NB4 (cell line): ENCODE measurements around the gene SLC22A17.

Experiments
- DNase-seq: peaks from one replicate; pipeline ENCODE4 v3.0.0; 2010; ENCODE audit warnings: low read depth
- H3K4me3 ChIP-seq: one replicate; pipeline ENCODE4 v1.5.1; 2011; ENCODE audit warnings: mild to moderate bottlenecking, low read depth, low read length, moderate library complexity
- MYC ChIP-seq: IDR thresholded peaks from 2 replicates; pipeline ENCODE4 v1.6.1; 2011; ENCODE audit warnings: low read depth, low read length
- POLR2A ChIP-seq: IDR thresholded peaks from 2 replicates; pipeline ENCODE4 v1.6.1; 2011; ENCODE audit warnings: mild to moderate bottlenecking; ENCODE audit not compliant: insufficient read length; ENCODE audit errors: extremely low read depth
- TF ChIP-seq, protein P1 (sequence below): IDR thresholded peaks from one replicate; pipeline ENCODE4 v1.5.1; 2012; ENCODE audit warnings: low read depth, low read length
- TF ChIP-seq, protein P2 (sequence below): IDR thresholded peaks from 2 replicates; pipeline ENCODE4 v1.6.1; 2011; ENCODE audit warnings: low read depth, low read length

The SLC22A17 gene

DNA sequence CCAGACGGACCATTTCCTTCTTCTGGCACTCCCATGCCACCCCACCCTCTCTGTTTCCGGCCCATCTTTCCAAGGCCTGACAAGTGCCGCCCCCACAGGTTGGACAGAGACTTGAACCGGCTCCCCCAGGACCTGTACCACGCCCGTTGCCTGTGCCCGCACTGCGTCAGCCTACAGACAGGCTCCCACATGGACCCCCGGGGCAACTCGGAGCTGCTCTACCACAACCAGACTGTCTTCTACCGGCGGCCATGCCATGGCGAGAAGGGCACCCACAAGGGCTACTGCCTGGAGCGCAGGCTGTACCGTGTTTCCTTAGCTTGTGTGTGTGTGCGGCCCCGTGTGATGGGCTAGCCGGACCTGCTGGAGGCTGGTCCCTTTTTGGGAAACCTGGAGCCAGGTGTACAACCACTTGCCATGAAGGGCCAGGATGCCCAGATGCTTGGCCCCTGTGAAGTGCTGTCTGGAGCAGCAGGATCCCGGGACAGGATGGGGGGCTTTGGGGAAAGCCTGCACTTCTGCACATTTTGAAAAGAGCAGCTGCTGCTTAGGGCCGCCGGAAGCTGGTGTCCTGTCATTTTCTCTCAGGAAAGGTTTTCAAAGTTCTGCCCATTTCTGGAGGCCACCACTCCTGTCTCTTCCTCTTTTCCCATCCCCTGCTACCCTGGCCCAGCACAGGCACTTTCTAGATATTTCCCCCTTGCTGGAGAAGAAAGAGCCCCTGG is 23.0 kb upstream of the SLC22A17 start:
- H3K4me3 ChIP-seq = no peak overlapping the region
- DNase-seq = no peak
- TF ChIP-seq MYC (no peak), POLR2A (no peak)
- TF ChIP-seq, protein P1, sequence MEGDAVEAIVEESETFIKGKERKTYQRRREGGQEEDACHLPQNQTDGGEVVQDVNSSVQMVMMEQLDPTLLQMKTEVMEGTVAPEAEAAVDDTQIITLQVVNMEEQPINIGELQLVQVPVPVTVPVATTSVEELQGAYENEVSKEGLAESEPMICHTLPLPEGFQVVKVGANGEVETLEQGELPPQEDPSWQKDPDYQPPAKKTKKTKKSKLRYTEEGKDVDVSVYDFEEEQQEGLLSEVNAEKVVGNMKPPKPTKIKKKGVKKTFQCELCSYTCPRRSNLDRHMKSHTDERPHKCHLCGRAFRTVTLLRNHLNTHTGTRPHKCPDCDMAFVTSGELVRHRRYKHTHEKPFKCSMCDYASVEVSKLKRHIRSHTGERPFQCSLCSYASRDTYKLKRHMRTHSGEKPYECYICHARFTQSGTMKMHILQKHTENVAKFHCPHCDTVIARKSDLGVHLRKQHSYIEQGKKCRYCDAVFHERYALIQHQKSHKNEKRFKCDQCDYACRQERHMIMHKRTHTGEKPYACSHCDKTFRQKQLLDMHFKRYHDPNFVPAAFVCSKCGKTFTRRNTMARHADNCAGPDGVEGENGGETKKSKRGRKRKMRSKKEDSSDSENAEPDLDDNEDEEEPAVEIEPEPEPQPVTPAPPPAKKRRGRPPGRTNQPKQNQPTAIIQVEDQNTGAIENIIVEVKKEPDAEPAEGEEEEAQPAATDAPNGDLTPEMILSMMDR = no peak
- TF ChIP-seq, protein P2, sequence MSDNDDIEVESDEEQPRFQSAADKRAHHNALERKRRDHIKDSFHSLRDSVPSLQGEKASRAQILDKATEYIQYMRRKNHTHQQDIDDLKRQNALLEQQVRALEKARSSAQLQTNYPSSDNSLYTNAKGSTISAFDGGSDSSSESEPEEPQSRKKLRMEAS = no peak

DNA sequence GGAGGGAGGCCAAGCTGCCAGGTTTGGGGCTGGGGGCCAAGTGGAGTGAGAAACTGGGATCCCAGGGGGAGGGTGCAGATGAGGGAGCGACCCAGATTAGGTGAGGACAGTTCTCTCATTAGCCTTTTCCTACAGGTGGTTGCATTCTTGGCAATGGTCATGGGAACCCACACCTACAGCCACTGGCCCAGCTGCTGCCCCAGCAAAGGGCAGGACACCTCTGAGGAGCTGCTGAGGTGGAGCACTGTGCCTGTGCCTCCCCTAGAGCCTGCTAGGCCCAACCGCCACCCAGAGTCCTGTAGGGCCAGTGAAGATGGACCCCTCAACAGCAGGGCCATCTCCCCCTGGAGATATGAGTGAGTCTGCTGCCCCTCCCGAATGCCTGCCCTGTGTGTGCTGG is 20.4 kb upstream of the SLC22A17 start:
- no peak for DNase-seq
- no peak for TF ChIP-seq POLR2A
- no peak for TF ChIP-seq MYC
- TF ChIP-seq, protein P1 = no peak
- TF ChIP-seq, protein P2 = no peak
- H3K4me3 ChIP-seq = no peak overlapping the region

DNA sequence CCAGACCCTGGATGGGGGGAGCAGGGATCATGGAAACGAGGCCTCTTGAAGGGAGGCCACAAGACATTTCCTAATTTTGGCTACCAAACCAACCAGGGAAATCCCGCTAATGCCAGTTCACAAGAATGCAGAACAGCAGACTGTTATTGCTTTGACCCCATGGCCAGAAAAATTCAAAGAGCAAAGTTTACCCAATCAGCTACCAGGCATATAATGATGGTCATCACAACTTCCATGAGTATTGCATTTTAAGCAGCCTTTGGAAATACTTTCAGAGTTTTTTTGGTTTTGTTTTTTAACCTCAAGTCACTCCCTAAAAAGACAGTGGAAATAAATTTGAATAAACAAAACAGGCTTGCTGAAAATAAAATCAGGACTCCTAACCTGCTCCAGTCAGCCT is 19.8 kb upstream of the SLC22A17 start, which contains the start of gene IL25:
TSS of gene IL25 (plus strand) at position 301 of the 400 bp plus-strand sequence.
- no peak for DNase-seq
- no peak within 1 kb of the TSS for H3K4me3 ChIP-seq
- TF ChIP-seq, protein P1 = no peak
- no peak for TF ChIP-seq POLR2A
- TF ChIP-seq, protein P2 = no peak
- no peak for TF ChIP-seq MYC

DNA sequence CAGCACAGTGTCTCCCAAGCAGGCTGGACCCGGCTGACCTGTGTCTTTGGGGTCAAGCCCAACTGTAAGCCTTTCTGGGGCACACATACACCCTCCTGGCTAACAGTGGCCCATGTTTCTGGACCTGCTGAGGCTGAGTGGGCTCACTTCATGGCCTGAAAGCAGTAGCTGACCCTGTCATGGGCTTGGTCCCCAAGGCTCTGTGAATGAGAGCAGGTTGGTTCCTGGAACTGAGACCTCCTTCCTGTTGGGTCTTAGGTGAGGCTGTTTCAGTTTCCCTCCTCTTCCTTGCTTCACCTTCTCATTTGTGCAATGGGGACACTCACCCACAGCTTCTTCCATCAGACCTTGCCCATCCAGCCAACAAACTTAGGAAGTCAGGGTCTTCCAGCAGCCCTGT is 19.2 kb upstream of the SLC22A17 start:
- TF ChIP-seq MYC = no peak
- TF ChIP-seq, protein P1 = no peak
- TF ChIP-seq, protein P2 = no peak
- no peak for TF ChIP-seq POLR2A
- DNase-seq = no peak
- H3K4me3 ChIP-seq = no peak overlapping the region

DNA sequence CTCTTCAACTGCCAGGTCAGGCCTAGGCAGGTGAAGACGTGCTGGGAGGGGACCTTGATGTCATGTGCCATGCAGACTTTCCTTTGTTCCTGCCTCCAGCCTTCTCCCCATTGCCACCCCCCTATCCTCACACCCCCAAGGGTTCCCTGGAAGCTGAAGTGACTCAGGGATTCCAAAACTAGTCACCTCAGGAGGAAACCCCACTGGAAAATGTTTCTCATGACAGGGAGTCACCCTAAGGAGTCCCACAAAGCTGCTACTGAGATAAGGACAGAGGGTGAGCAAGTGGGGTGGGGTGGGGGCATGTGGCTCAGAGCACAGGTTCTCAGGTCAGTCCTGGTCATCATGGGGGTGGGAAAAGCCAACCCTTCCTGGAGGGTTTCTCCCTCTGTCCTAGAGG is 17.5 kb upstream of the SLC22A17 start:
- H3K4me3 ChIP-seq = no peak overlapping the region
- TF ChIP-seq, protein P1 = no peak
- no peak for TF ChIP-seq POLR2A
- DNase-seq = no peak
